ENCODE data around the gene USP3. TPM values are rescaled to one million over a fixed set of nuclear protein-coding genes. Genes with fewer than 3 reads are reported as not detected.

Gene USP3
- total RNA-seq, 2 donors from 2014 or later = 51.5 to 52.5 TPM

- Histone ChIP-seq H3K27me3 (ENCODE audit: control insufficient read depth, insufficient read depth, low read length, poor library complexity, severe bottlenecking) (no peaks in the 10 kb centered on the region), H3K36me3 (ENCODE audit: control insufficient read depth, insufficient read depth, low read length) (peaks cover 66% of the 10 kb centered on the region), H3K9me3 (ENCODE audit: control insufficient read depth, low read length) (no peaks in the 10 kb centered on the region), H3K4me1 (ENCODE audit: control insufficient read depth, insufficient read depth, low read length) (no peaks in the 10 kb centered on the region), H3K27ac (ENCODE audit: low read depth, low read length) (no peak overlapping the region), H3K4me3 (ENCODE audit: low read length) (no peak overlapping the region), H3K9ac (ENCODE audit: extremely low read depth, low read length, poor library complexity, severe bottlenecking) (no peak overlapping the region)
- Mint-ChIP-seq H3K4me3 (no peak overlapping the region), H3K36me3 (ENCODE audit: low read depth) (peaks cover 41% of the 10 kb centered on the region), H3K4me1 (no peaks in the 10 kb centered on the region), H3K27me3 (ENCODE audit: insufficient read depth) (no peaks in the 10 kb centered on the region), H3K9me3 (no peaks in the 10 kb centered on the region), H3K27ac (no peak overlapping the region)
- DNase-seq = no peak
- TF ChIP-seq CTCF (conservative IDR thresholded peaks at IDR 0.05) = no peak
Measured at GRCh38 chr15:63582179-63582578, 77.8 kb downstream of the USP3 start.

GRCh38 chr15:63582718-63583426 is 78.5 kb downstream of the USP3 start:
- Mint-ChIP-seq H3K4me3 (no peak overlapping the region), H3K4me1 (no peaks in the 10 kb centered on the region), H3K27ac (no peak overlapping the region), H3K36me3 (ENCODE audit: low read depth) (peaks cover 41% of the 10 kb centered on the region), H3K9me3 (no peaks in the 10 kb centered on the region), H3K27me3 (ENCODE audit: insufficient read depth) (no peaks in the 10 kb centered on the region)
- 94 to 100% methylated on average over 1 to 2 of the region's 2 CpGs for WGBS, 2 experiments (ENCODE audit: insufficient coverage in 1 of 2, insufficient read length in 1 of 2)
- Histone ChIP-seq H3K36me3 (ENCODE audit: control insufficient read depth, insufficient read depth, low read length) (peaks cover 70% of the 10 kb centered on the region), H3K4me3 (ENCODE audit: low read length) (no peak overlapping the region), H3K4me1 (ENCODE audit: control insufficient read depth, insufficient read depth, low read length) (no peaks in the 10 kb centered on the region), H3K27ac (ENCODE audit: low read depth, low read length) (no peak overlapping the region), H3K27me3 (ENCODE audit: control insufficient read depth, insufficient read depth, low read length, poor library complexity, severe bottlenecking) (no peaks in the 10 kb centered on the region), H3K9me3 (ENCODE audit: control insufficient read depth, low read length) (no peaks in the 10 kb centered on the region), H3K9ac (ENCODE audit: extremely low read depth, low read length, poor library complexity, severe bottlenecking) (no peak overlapping the region)
- no peak for TF ChIP-seq CTCF (conservative IDR thresholded peaks at IDR 0.05)
- DNase-seq = no peak

- no peak overlapping the region for H3K27ac Mint-ChIP-seq
- H3K27me3 Mint-ChIP-seq (ENCODE audit: insufficient read depth) = no peaks in the 10 kb centered on the region
- peak; percentile 63 for TF ChIP-seq CTCF (conservative IDR thresholded peaks at IDR 0.05)
- no peaks in the 10 kb centered on the region for H3K9me3 Mint-ChIP-seq
- no peaks in the 10 kb centered on the region for H3K4me1 Mint-ChIP-seq
- Histone ChIP-seq H3K36me3 (ENCODE audit: control insufficient read depth, insufficient read depth, low read length) (peaks cover 85% of the 10 kb centered on the region), H3K9ac (ENCODE audit: extremely low read depth, low read length, poor library complexity, severe bottlenecking) (no peak overlapping the region), H3K9me3 (ENCODE audit: control insufficient read depth, low read length) (no peaks in the 10 kb centered on the region), H3K27me3 (ENCODE audit: control insufficient read depth, insufficient read depth, low read length, poor library complexity, severe bottlenecking) (no peaks in the 10 kb centered on the region), H3K27ac (ENCODE audit: low read depth, low read length) (no peak overlapping the region), H3K4me3 (ENCODE audit: low read length) (no peak overlapping the region), H3K4me1 (ENCODE audit: control insufficient read depth, insufficient read depth, low read length) (no peaks in the 10 kb centered on the region)
- peaks cover 65% of the 10 kb centered on the region for H3K36me3 Mint-ChIP-seq (ENCODE audit: low read depth)
- no peak overlapping the region for H3K4me3 Mint-ChIP-seq
- peak; percentile 71 for DNase-seq
- 97 to 100% methylated on average over 1 to 4 of the region's 5 CpGs for WGBS, 2 experiments (ENCODE audit: insufficient coverage in 1 of 2, insufficient read length in 1 of 2)
Measured at GRCh38 chr15:63586790-63587189, 82.4 kb downstream of the USP3 start.
